Uterus (tissue), 2 donors: ENCODE results near the gene FGG.

ENCODE experiments used
- POLR2A ChIP-seq, 2 donors: fragments of 450-650 bp; IDR thresholded peaks; one replicate each; pipeline ENCODE4 v1.6.1; 2016; ENCODE audit warnings: antibody characterized with exemption in 2 of 2, mild to moderate bottlenecking in 1 of 2, moderate library complexity in 1 of 2
- TF ChIP-seq, protein P1 (sequence below), 4 experiments: fragments of 200-600 bp in 2 of 4; fragments of 450-650 bp in 2 of 4; sonication (generic) in 2 of 4; IDR thresholded peaks; one replicate each; pipeline ENCODE4 v1.5.1; 2016 to 2019; ENCODE audit warnings: antibody characterized with exemption in 4 of 4, mild to moderate bottlenecking in 2 of 4, moderate library complexity in 1 of 4

DNA sequence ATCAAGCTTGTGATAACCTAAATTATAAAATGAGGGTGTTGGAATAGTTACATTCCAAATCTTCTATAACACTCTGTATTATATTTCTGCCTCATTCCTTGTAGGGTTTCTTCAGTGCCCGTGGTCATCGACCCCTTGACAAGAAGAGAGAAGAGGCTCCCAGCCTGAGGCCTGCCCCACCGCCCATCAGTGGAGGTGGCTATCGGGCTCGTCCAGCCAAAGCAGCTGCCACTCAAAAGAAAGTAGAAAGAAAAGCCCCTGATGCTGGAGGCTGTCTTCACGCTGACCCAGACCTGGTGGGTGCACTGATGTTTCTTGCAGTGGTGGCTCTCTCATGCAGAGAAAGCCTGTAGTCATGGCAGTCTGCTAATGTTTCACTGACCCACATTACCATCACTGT, 46.8 kb downstream of the FGG start:
- TF ChIP-seq, protein P1, sequence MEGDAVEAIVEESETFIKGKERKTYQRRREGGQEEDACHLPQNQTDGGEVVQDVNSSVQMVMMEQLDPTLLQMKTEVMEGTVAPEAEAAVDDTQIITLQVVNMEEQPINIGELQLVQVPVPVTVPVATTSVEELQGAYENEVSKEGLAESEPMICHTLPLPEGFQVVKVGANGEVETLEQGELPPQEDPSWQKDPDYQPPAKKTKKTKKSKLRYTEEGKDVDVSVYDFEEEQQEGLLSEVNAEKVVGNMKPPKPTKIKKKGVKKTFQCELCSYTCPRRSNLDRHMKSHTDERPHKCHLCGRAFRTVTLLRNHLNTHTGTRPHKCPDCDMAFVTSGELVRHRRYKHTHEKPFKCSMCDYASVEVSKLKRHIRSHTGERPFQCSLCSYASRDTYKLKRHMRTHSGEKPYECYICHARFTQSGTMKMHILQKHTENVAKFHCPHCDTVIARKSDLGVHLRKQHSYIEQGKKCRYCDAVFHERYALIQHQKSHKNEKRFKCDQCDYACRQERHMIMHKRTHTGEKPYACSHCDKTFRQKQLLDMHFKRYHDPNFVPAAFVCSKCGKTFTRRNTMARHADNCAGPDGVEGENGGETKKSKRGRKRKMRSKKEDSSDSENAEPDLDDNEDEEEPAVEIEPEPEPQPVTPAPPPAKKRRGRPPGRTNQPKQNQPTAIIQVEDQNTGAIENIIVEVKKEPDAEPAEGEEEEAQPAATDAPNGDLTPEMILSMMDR (IDR thresholded peaks at IDR 0.05), result no peak
- TF ChIP-seq POLR2A (IDR thresholded peaks at IDR 0.05), result no peak
